H1 (cell line): Measurements from ENCODE around the gene FAM193A. TPM values are rescaled to one million over a fixed set of nuclear protein-coding genes. Genes with fewer than 3 reads are reported as not detected.

ENCODE experiments used
- CTCF ChIA-PET: fragments of 300-600 bp; sonication (Branson Sonifier 250); formaldehyde crosslinking; loops from one replicate; lab custom pipeline; 2021; ENCODE audit not compliant: partially characterized antibody; lab: Charles Lee
- POLR2A ChIA-PET: fragments of 300-600 bp; sonication (Branson Sonifier 250); formaldehyde crosslinking; loops from one replicate; lab custom pipeline; 2021; ENCODE audit warnings: inconsistent platforms; ENCODE audit not compliant: partially characterized antibody; lab: Charles Lee
- DNase-seq, 2 experiments: peaks; one replicate each; pipeline versions ENCODE4 v3.0.0 to v3.0.0-alpha.2; 2010 to 2022; ENCODE audit warnings: low spot score in 2 of 2, low read depth in 1 of 2, mixed read lengths in 1 of 2
- FAIRE-seq: peaks from 2 replicates; lab custom pipeline; 2011; peaks lifted over from hg19 to GRCh38; lab: Jason Lieb, UNC
- H2AFZ ChIP-seq: 2 replicates; pipeline ENCODE4 v1.8.1; 2012; ENCODE audit warnings: low read length, inconsistent platforms
- H2AK5ac ChIP-seq: 2 replicates; pipeline ENCODE4 v1.6.1; 2013; ENCODE audit warnings: low read depth, low read length
- H2BK120ac ChIP-seq: replicated peaks from 2 replicates; pipeline ENCODE3; 2013; ENCODE audit warnings: low read depth, low read length, inconsistent platforms
- H2BK12ac ChIP-seq: 2 replicates; pipeline ENCODE4 v1.6.1; 2013; ENCODE audit warnings: low read depth, low read length
- H2BK15ac ChIP-seq: 2 replicates; pipeline ENCODE4 v1.6.1; 2013; ENCODE audit warnings: low read length
- H2BK20ac ChIP-seq: 2 replicates; pipeline ENCODE4 v1.6.1; 2013; ENCODE audit warnings: low read length
- H2BK5ac ChIP-seq: 2 replicates; pipeline ENCODE4 v1.6.1; 2013; ENCODE audit warnings: low read depth, low read length
- H3K14ac ChIP-seq: 2 replicates; pipeline ENCODE4 v1.6.1; 2013; ENCODE audit warnings: inconsistent platforms; ENCODE audit not compliant: insufficient read length
- H3K18ac ChIP-seq: 2 replicates; pipeline ENCODE4 v1.6.1; 2013; ENCODE audit warnings: low read length; ENCODE audit errors: extremely low read depth
- H3K23ac ChIP-seq: 2 replicates; pipeline ENCODE4 v1.6.1; 2013; ENCODE audit warnings: inconsistent platforms; ENCODE audit not compliant: insufficient read length
- H3K23me2 ChIP-seq: 2 replicates; pipeline ENCODE4 v1.6.1; 2013; ENCODE audit warnings: low read depth, low read length
- H3K27ac ChIP-seq: 2 replicates; pipeline ENCODE4 v1.6.1; 2011; ENCODE audit warnings: low read depth, low read length, inconsistent platforms
- H3K27me3 ChIP-seq, 4 experiments: replicated peaks in 1 of 4; 1 replicate in 1 of 4; 2 replicates in 3 of 4; pipeline versions ENCODE4 v1.6.1 to v1.8.1; 2011 to 2013; ENCODE audit warnings: low read length in 3 of 4, mild to moderate bottlenecking in 3 of 4, inconsistent platforms in 2 of 4, mixed read lengths in 2 of 4, moderate library complexity in 1 of 4; ENCODE audit not compliant: control insufficient read depth in 3 of 4, insufficient read depth in 3 of 4; ENCODE audit errors: extremely low read depth in 1 of 4
- H3K36me3 ChIP-seq, 4 experiments: 2 replicates each; pipeline versions ENCODE4 v1.6.1 to v1.8.1; 2011 to 2013; ENCODE audit warnings: mild to moderate bottlenecking in 4 of 4, low read length in 3 of 4, moderate library complexity in 2 of 4, control low read depth in 1 of 4, inconsistent platforms in 1 of 4; ENCODE audit not compliant: insufficient read depth in 4 of 4, control insufficient read depth in 2 of 4
- H3K4ac ChIP-seq: replicated peaks from 2 replicates; pipeline ENCODE3; 2013; ENCODE audit warnings: low read length, low read depth, mixed read lengths, inconsistent platforms; ENCODE audit not compliant: insufficient read length
- H3K4me1 ChIP-seq, 4 experiments: replicated peaks in 1 of 4; 1 replicate in 1 of 4; 2 replicates in 3 of 4; pipeline versions ENCODE4 v1.6.1 to v1.8.1; 2011 to 2013; ENCODE audit warnings: low read length in 3 of 4, inconsistent platforms in 2 of 4, mixed read lengths in 1 of 4; ENCODE audit not compliant: insufficient read depth in 4 of 4, control insufficient read depth in 3 of 4
- H3K4me2 ChIP-seq, 2 experiments: 2 replicates each; pipeline versions ENCODE4 v1.6.1 to v1.8.1; 2011 to 2013; ENCODE audit warnings: low read depth in 2 of 2, low read length in 2 of 2, control low read depth in 1 of 2, inconsistent platforms in 1 of 2, mild to moderate bottlenecking in 1 of 2; ENCODE audit not compliant: insufficient read depth in 1 of 2
- H3K4me3 ChIP-seq, 4 experiments: fragments of 200-600, 300-600 bp in 1 of 4; sonication (generic), shearing (Covaris generic), sonication (Bioruptor Twin) in 1 of 4; 2 replicates each; pipeline versions ENCODE4 v1.5.1 to v1.8.1; 2011 to 2016; ENCODE audit warnings: low read length in 4 of 4, low read depth in 3 of 4, control low read depth in 2 of 4, inconsistent platforms in 2 of 4, mild to moderate bottlenecking in 2 of 4, mixed read lengths in 1 of 4, moderate library complexity in 1 of 4; ENCODE audit not compliant: insufficient read depth in 2 of 4; ENCODE audit errors: extremely low read depth in 1 of 4
- H3K56ac ChIP-seq: replicated peaks from 2 replicates; pipeline ENCODE3; 2013; ENCODE audit warnings: low read depth, mild to moderate bottlenecking, mixed read lengths, low read length, inconsistent platforms; ENCODE audit not compliant: insufficient read length
- H3K79me1 ChIP-seq: 2 replicates; pipeline ENCODE4 v1.6.1; 2013; ENCODE audit warnings: low read depth, low read length, control low read depth
- H3K79me2 ChIP-seq, 2 experiments: 2 replicates each; pipeline versions ENCODE4 v1.6.1 to v1.8.1; 2012 to 2013; ENCODE audit warnings: low read length in 2 of 2, mild to moderate bottlenecking in 2 of 2, inconsistent platforms in 1 of 2; ENCODE audit not compliant: insufficient read depth in 2 of 2, control insufficient read depth in 1 of 2
- H3K9ac ChIP-seq, 4 experiments: replicated peaks in 1 of 4; 1 replicate in 1 of 4; 2 replicates in 3 of 4; pipeline versions ENCODE4 v1.6.1 to v1.8.1; 2011 to 2013; ENCODE audit warnings: low read depth in 3 of 4, low read length in 3 of 4, control low read depth in 2 of 4, mild to moderate bottlenecking in 2 of 4, moderate library complexity in 2 of 4, inconsistent platforms in 1 of 4; ENCODE audit errors: extremely low read depth in 1 of 4
- H3K9me3 ChIP-seq, 2 experiments: 2 replicates each; pipeline versions ENCODE4 v1.6.1 to v1.8.1; 2012 to 2013; ENCODE audit warnings: mild to moderate bottlenecking in 2 of 2, moderate library complexity in 2 of 2, control low read depth in 1 of 2, inconsistent platforms in 1 of 2, low read depth in 1 of 2, low read length in 1 of 2, mixed read lengths in 1 of 2; ENCODE audit not compliant: insufficient read depth in 2 of 2
- H4K20me1 ChIP-seq, 2 experiments: replicated peaks in 1 of 2; 2 replicates each; pipeline versions ENCODE3 to v1.8.1; 2011 to 2013; ENCODE audit warnings: inconsistent platforms in 2 of 2, low read length in 2 of 2, mild to moderate bottlenecking in 1 of 2; ENCODE audit not compliant: insufficient read depth in 2 of 2, control insufficient read depth in 1 of 2
- H4K5ac ChIP-seq: 2 replicates; pipeline ENCODE4 v1.6.1; 2013; ENCODE audit warnings: low read length, low read depth, mixed read lengths, inconsistent platforms; ENCODE audit not compliant: insufficient read length
- H4K8ac ChIP-seq: 2 replicates; pipeline ENCODE4 v1.8.0; 2013; ENCODE audit warnings: mild to moderate bottlenecking, moderate library complexity, low read length, inconsistent platforms; ENCODE audit not compliant: insufficient read depth; ENCODE audit errors: extremely low read depth
- H4K91ac ChIP-seq: replicated peaks from 2 replicates; pipeline ENCODE3; 2013; ENCODE audit warnings: low read length, mixed read lengths, inconsistent platforms; ENCODE audit not compliant: insufficient read length
- CTCF ChIP-seq, 3 experiments: IDR thresholded peaks; 1 replicate in 2 of 3; 2 replicates in 1 of 3; pipeline versions ENCODE4 v1.5.1 to v1.6.1; 2011; ENCODE audit warnings: low read length in 3 of 3, mild to moderate bottlenecking in 3 of 3, inconsistent platforms in 2 of 3, low read depth in 1 of 3, moderate library complexity in 1 of 3; ENCODE audit not compliant: insufficient read depth in 1 of 3; ENCODE audit errors: control extremely low read depth in 1 of 3
- E2F6 ChIP-seq: IDR thresholded peaks from 2 replicates; pipeline ENCODE4 v1.6.1; 2012; ENCODE audit warnings: inconsistent platforms
- EZH2 ChIP-seq: fragments of 200-600 bp; sonication (generic); IDR thresholded peaks from 2 replicates; pipeline ENCODE4 v1.7.1; 2012; ENCODE audit warnings: low read depth, mild to moderate bottlenecking, moderate library complexity, low read length, inconsistent platforms; ENCODE audit not compliant: severe bottlenecking
- JUN ChIP-seq: IDR thresholded peaks from 2 replicates; pipeline ENCODE4 v1.6.1; 2011; ENCODE audit warnings: low read depth, mild to moderate bottlenecking, improper control_type of control experiment, low read length
- NRF1 ChIP-seq: IDR thresholded peaks from 2 replicates; pipeline ENCODE4 v1.6.1; 2011; ENCODE audit warnings: mild to moderate bottlenecking, low read depth, low read length, improper control_type of control experiment
- SIN3A ChIP-seq, 2 experiments: IDR thresholded peaks in 1 of 2; conservative IDR thresholded peaks in 1 of 2; 2 replicates each; pipeline ENCODE4 v1.6.1; 2011 to 2012; ENCODE audit warnings: low read length in 2 of 2, improper control_type of control experiment in 1 of 2, low read depth in 1 of 2, mild to moderate bottlenecking in 1 of 2
- SUZ12 ChIP-seq: fragments of 200-600 bp; sonication (generic); IDR thresholded peaks from 2 replicates; pipeline ENCODE4 v1.6.1; 2012; ENCODE audit warnings: mild to moderate bottlenecking, inconsistent platforms, low read length, moderate library complexity, mixed read lengths
- TAF7 ChIP-seq: optimal IDR thresholded peaks from 2 replicates; pipeline ENCODE3; 2011; ENCODE audit warnings: low read depth, mild to moderate bottlenecking, inconsistent platforms, low read length, moderate library complexity, borderline replicate concordance
- WGBS, 2 experiments: shearing (Covaris generic) in 1 of 2; methylation state at CpG; one replicate each; pipeline versions ENCODE4 v1.1.6 to v1.1.7; 2013 to 2015; ENCODE audit warnings: low lambda C conversion rate in 2 of 2, mixed read lengths in 2 of 2, inconsistent platforms in 1 of 2, low coverage in 1 of 2, missing lambda C conversion rate in 1 of 2; ENCODE audit not compliant: insufficient replicate concordance in 2 of 2, insufficient coverage in 1 of 2, insufficient read length in 1 of 2; ENCODE audit errors: extremely low coverage in 1 of 2, missing lambda C conversion rate in 1 of 2; 5-methylcytosine and 5-hydroxymethylcytosine counted together
- polyA plus RNA-seq, 7 experiments: library from polyadenylated mRNA; depleted of rRNA in 3 of 7; stranded (reverse) in 5 of 7; unstranded in 2 of 7; fragments of >200 nt in 5 of 7; fragments of 200-250 nt in 2 of 7; gene quantifications; 1 replicate in 5 of 7; 2 replicates in 1 of 7; 4 replicates in 1 of 7; pipeline versions ENCODE4 v1.2.1 to v1.2.3, GENCODE V29; 2011 to 2013; ENCODE audit warnings: missing spikeins in 2 of 7, mixed read lengths in 2 of 7
- total RNA-seq: library from RNA; stranded (reverse); fragmentation: NEBNext Ultra II Directional; extraction: Animal tissue kit (Norgen Biotek cat#: 25700); gene quantifications from 2 replicates; pipeline ENCODE4 v1.2.1, GENCODE V29; 2021

Gene FAM193A
- total and polyA plus RNA-seq, 2 of the 8 experiments (the other 6 are each of a cell fraction or from before 2014, with no cell fraction given) = 8.7 to 26.2 TPM

- H2BK5ac ChIP-seq = no peak overlapping the region
- H2AK5ac ChIP-seq = no peak overlapping the region
- DNase-seq = no peak
- ChIA-PET POLR2A (interaction anchor here (1.0 to 1.6 kb wide), 4 partner anchors 13 to 171 kb away, joined by 3 to 6 read pairs (median 4); no protein-coding TSS in a partner anchor), CTCF (interaction anchor here (1.2 kb wide), 1 partner anchor 11 kb away, joined by 3 read pairs; no protein-coding TSS in a partner anchor)
- WGBS, 2 experiments = 91% methylated on average over 3 of the region's 3 CpGs; no CpG with 5 or more reads in 1 of the 2 experiments
- peaks cover 9 to 46% of the 10 kb centered on the region in 2 experiments; a peak in 3 of 4 replicates for H3K79me2 ChIP-seq
- no peaks in the 10 kb centered on the region for H3K9me3 ChIP-seq
- H4K8ac ChIP-seq = no peak overlapping the region
- H3K4me3 ChIP-seq = no peak overlapping the region
- no peak overlapping the region for H3K4me2 ChIP-seq
- H3K27me3 ChIP-seq = no peaks in the 10 kb centered on the region
- no peak for TF ChIP-seq EZH2
- no peak for TF ChIP-seq JUN
- TF ChIP-seq E2F6 = no peak
- TF ChIP-seq SUZ12 = no peak
- TF ChIP-seq SIN3A (conservative IDR thresholded peaks at IDR 0.05 in 1 of 2, IDR thresholded peaks at IDR 0.05 in 1 of 2; ENCODE audit: low read depth in 1 of 2, low read length in 2 of 2) = no peak
- TF ChIP-seq CTCF (IDR thresholded peaks at IDR 0.05; ENCODE audit: control extremely low read depth in 1 of 3, insufficient read depth in 1 of 3, low read depth in 1 of 3, low read length in 3 of 3) = no peak
- no peak for TF ChIP-seq TAF7
- TF ChIP-seq NRF1 = no peak
- no peak overlapping the region for H3K56ac ChIP-seq
- H3K36me3 ChIP-seq = peaks cover 14 to 77% (median 57%) of the 10 kb centered on the region in 4 experiments
- no peak overlapping the region for H3K18ac ChIP-seq
- H3K23ac ChIP-seq = no peak overlapping the region
- peaks cover 5% of the 10 kb centered on the region for H3K79me1 ChIP-seq
- H4K20me1 ChIP-seq = peaks cover 10 to 18% of the 10 kb centered on the region in 2 experiments
- FAIRE-seq = no peak
- no peak overlapping the region for H2BK12ac ChIP-seq
- no peak overlapping the region for H2AFZ ChIP-seq
- H3K9ac ChIP-seq = no peak overlapping the region
- H4K91ac ChIP-seq = no peak overlapping the region
- no peaks in the 10 kb centered on the region for H3K4me1 ChIP-seq
- H3K4ac ChIP-seq = no peak overlapping the region
- no peak overlapping the region for H2BK20ac ChIP-seq
- no peak overlapping the region for H3K14ac ChIP-seq
- no peak overlapping the region for H2BK120ac ChIP-seq
- no peak overlapping the region for H3K27ac ChIP-seq
- H4K5ac ChIP-seq = no peak overlapping the region
- no peak overlapping the region for H2BK15ac ChIP-seq
- no peaks in the 10 kb centered on the region for H3K23me2 ChIP-seq
Measured at GRCh38 chr4:2494992-2495391, 41.5 kb upstream of the FAM193A start.
